GM12875 (cell line): ENCODE results near the gene TMEM219.
"Not testable (repeated sequence)": the region's sequence is repeated elsewhere in the genome, so short reads cannot be mapped to it uniquely, and the experiment has no call there.

Source experiments
- H3K4me3 ChIP-seq: one replicate; pipeline ENCODE4 v1.5.1; 2011; ENCODE audit warnings: low read depth, low read length, control low read depth
- CTCF ChIP-seq: IDR thresholded peaks from 2 replicates; pipeline ENCODE4 v1.5.1; 2011; ENCODE audit warnings: low read depth, mild to moderate bottlenecking, control low read depth, inconsistent platforms, low read length, moderate library complexity, borderline replicate concordance; ENCODE audit not compliant: insufficient read depth

Gene TMEM219

GRCh38 chr16:29927070-29927905 is 34.6 kb upstream of the TMEM219 start:
- TF ChIP-seq CTCF = no peak
- H3K4me3 ChIP-seq = no peak overlapping the region

- not testable (repeated sequence) for H3K4me3 ChIP-seq
Observed at GRCh38 chr16:29931750-29932149, 30.1 kb upstream of the TMEM219 start.

- TF ChIP-seq CTCF = no peak
- no peak overlapping the region for H3K4me3 ChIP-seq
Observed at GRCh38 chr16:29940656-29941055, 21.2 kb upstream of the TMEM219 start.

GRCh38 chr16:29943846-29944799 is 17.8 kb upstream of the TMEM219 start:
- H3K4me3 ChIP-seq = no peak overlapping the region
- no peak for TF ChIP-seq CTCF

GRCh38 chr16:29947897-29948296 is 14.0 kb upstream of the TMEM219 start:
- TF ChIP-seq CTCF = no peak
- no peak overlapping the region for H3K4me3 ChIP-seq

- TF ChIP-seq CTCF = no peak
- no peak overlapping the region for H3K4me3 ChIP-seq
Observed at GRCh38 chr16:29950806-29951461, 10.9 kb upstream of the TMEM219 start.
